ENCODE measurements around the gene EPHB6. TPM values are rescaled to one million over a fixed set of nuclear protein-coding genes. Genes with fewer than 3 reads are reported as not detected.

The EPHB6 gene
- total RNA-seq, 1 donor from 2014 or later, result 15.7 TPM

GRCh38 chr7:142835487-142835886 is 19.4 kb upstream of the EPHB6 start:
- no peaks in the 10 kb centered on the region for H3K36me3 ChIP-seq (ENCODE audit: insufficient read depth, low read length)
- H3K27ac ChIP-seq (ENCODE audit: low read depth, low read length), result no peak overlapping the region
- H3K4me1 ChIP-seq (ENCODE audit: insufficient read depth, low read length), result no peaks in the 10 kb centered on the region
- H3K4me3 ChIP-seq (ENCODE audit: insufficient read depth, low read depth, low read length), result no peak overlapping the region
- no peaks in the 10 kb centered on the region for H3K27me3 Mint-ChIP-seq (ENCODE audit: low read depth, unreplicated experiment)
- no peaks in the 10 kb centered on the region for H3K27me3 ChIP-seq (ENCODE audit: insufficient read depth, low read length)
- no peak overlapping the region for H3K27ac Mint-ChIP-seq (ENCODE audit: unreplicated experiment)
- H3K4me2 ChIP-seq (ENCODE audit: low read length), result no peak overlapping the region
- no peak for TF ChIP-seq CTCF (IDR thresholded peaks at IDR 0.05; ENCODE audit: insufficient read depth, low read depth, low read length)
- TF ChIP-seq EZH2 (IDR thresholded peaks at IDR 0.05; ENCODE audit: insufficient read depth, low read length), result no peak
- H3K36me3 Mint-ChIP-seq (ENCODE audit: low read depth, unreplicated experiment), result no peaks in the 10 kb centered on the region
- H3K4me1 Mint-ChIP-seq (ENCODE audit: low read depth, unreplicated experiment), result peaks cover 19% of the 10 kb centered on the region
- DNase-seq (ENCODE audit: low read depth) (no peak), FAIRE-seq (no peak)
- H3K4me3 Mint-ChIP-seq (ENCODE audit: unreplicated experiment), result no peak overlapping the region
- H2AFZ ChIP-seq (ENCODE audit: low read depth, low read length), result no peak overlapping the region
- H4K20me1 ChIP-seq (ENCODE audit: insufficient read depth, low read length), result no peaks in the 10 kb centered on the region
- no peak overlapping the region for H3K9ac ChIP-seq (ENCODE audit: low read length)
- no peaks in the 10 kb centered on the region for H3K9me3 Mint-ChIP-seq (ENCODE audit: unreplicated experiment)
- no peaks in the 10 kb centered on the region for H3K9me3 ChIP-seq (ENCODE audit: insufficient read depth, low read depth, low read length)
- H3K79me2 ChIP-seq (ENCODE audit: insufficient read depth, low read length), result no peaks in the 10 kb centered on the region

DNA sequence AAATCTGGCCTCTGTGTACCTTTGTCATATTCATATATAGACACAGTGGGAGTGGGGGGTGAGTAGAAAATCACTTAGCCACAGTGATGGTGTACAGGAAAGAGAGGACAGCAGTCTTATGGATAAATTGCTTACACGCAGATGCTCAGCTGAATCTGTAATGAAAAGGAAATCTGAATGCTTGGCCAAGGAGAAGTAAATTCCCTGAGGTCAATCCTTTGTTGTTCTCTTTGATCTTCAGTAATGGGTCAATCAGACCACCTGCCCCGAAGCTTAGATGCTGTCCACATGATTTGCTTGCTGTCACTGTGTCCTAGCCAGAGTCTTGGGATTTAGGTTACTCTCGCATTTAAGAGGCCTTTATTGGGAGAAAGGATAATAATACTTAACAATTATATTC is 18.4 kb upstream of the EPHB6 start:
- DNase-seq (ENCODE audit: low read depth), result no peak
- Histone ChIP-seq H3K36me3 (ENCODE audit: insufficient read depth, low read length) (no peaks in the 10 kb centered on the region), H2AFZ (ENCODE audit: low read depth, low read length) (no peak overlapping the region), H3K27me3 (ENCODE audit: insufficient read depth, low read length) (no peaks in the 10 kb centered on the region), H3K4me2 (ENCODE audit: low read length) (no peak overlapping the region), H3K4me1 (ENCODE audit: insufficient read depth, low read length) (no peaks in the 10 kb centered on the region), H3K79me2 (ENCODE audit: insufficient read depth, low read length) (no peaks in the 10 kb centered on the region), H4K20me1 (ENCODE audit: insufficient read depth, low read length) (no peaks in the 10 kb centered on the region), H3K9me3 (ENCODE audit: insufficient read depth, low read depth, low read length) (no peaks in the 10 kb centered on the region), H3K27ac (ENCODE audit: low read depth, low read length) (no peak overlapping the region), H3K4me3 (ENCODE audit: insufficient read depth, low read depth, low read length) (no peak overlapping the region), H3K9ac (ENCODE audit: low read length) (no peak overlapping the region)
- Mint-ChIP-seq H3K36me3 (ENCODE audit: low read depth, unreplicated experiment) (no peaks in the 10 kb centered on the region), H3K27ac (ENCODE audit: unreplicated experiment) (no peak overlapping the region), H3K4me1 (ENCODE audit: low read depth, unreplicated experiment) (peaks cover 19% of the 10 kb centered on the region), H3K27me3 (ENCODE audit: low read depth, unreplicated experiment) (no peaks in the 10 kb centered on the region), H3K4me3 (ENCODE audit: unreplicated experiment) (no peak overlapping the region), H3K9me3 (ENCODE audit: unreplicated experiment) (no peaks in the 10 kb centered on the region)
- no peak for FAIRE-seq
- TF ChIP-seq CTCF (IDR thresholded peaks at IDR 0.05; ENCODE audit: insufficient read depth, low read depth, low read length) (no peak), EZH2 (IDR thresholded peaks at IDR 0.05; ENCODE audit: insufficient read depth, low read length) (no peak)

GRCh38 chr7:142838461-142839213 is 16.2 kb upstream of the EPHB6 start:
- no peak for DNase-seq (ENCODE audit: low read depth)
- Histone ChIP-seq H3K27me3 (ENCODE audit: insufficient read depth, low read length) (no peaks in the 10 kb centered on the region), H4K20me1 (ENCODE audit: insufficient read depth, low read length) (no peaks in the 10 kb centered on the region), H3K4me2 (ENCODE audit: low read length) (no peak overlapping the region), H3K36me3 (ENCODE audit: insufficient read depth, low read length) (no peaks in the 10 kb centered on the region), H3K4me3 (ENCODE audit: insufficient read depth, low read depth, low read length) (no peak overlapping the region), H3K9ac (ENCODE audit: low read length) (no peak overlapping the region), H3K4me1 (ENCODE audit: insufficient read depth, low read length) (no peaks in the 10 kb centered on the region), H2AFZ (ENCODE audit: low read depth, low read length) (no peak overlapping the region), H3K27ac (ENCODE audit: low read depth, low read length) (no peak overlapping the region), H3K9me3 (ENCODE audit: insufficient read depth, low read depth, low read length) (no peaks in the 10 kb centered on the region), H3K79me2 (ENCODE audit: insufficient read depth, low read length) (no peaks in the 10 kb centered on the region)
- peaks cover 10% of the 10 kb centered on the region for H3K4me1 Mint-ChIP-seq (ENCODE audit: low read depth, unreplicated experiment)
- no peak overlapping the region for H3K27ac Mint-ChIP-seq (ENCODE audit: unreplicated experiment)
- H3K9me3 Mint-ChIP-seq (ENCODE audit: unreplicated experiment), result no peaks in the 10 kb centered on the region
- no peak overlapping the region for H3K4me3 Mint-ChIP-seq (ENCODE audit: unreplicated experiment)
- no peak for FAIRE-seq
- TF ChIP-seq CTCF (IDR thresholded peaks at IDR 0.05; ENCODE audit: insufficient read depth, low read depth, low read length) (no peak), EZH2 (IDR thresholded peaks at IDR 0.05; ENCODE audit: insufficient read depth, low read length) (no peak)
- no peaks in the 10 kb centered on the region for H3K36me3 Mint-ChIP-seq (ENCODE audit: low read depth, unreplicated experiment)
- H3K27me3 Mint-ChIP-seq (ENCODE audit: low read depth, unreplicated experiment), result peaks cover 2% of the 10 kb centered on the region
